Measurements from ENCODE around the gene FASN. TPM values are rescaled to one million over a fixed set of nuclear protein-coding genes. Genes with fewer than 3 reads are reported as not detected.

Gene FASN
- total and polyA plus RNA-seq, 2 of the 4 experiments (the other 2 are of a cell fraction) = 12.4 to 56.0 TPM

GRCh38 chr17:82103553-82104451 lies 5.8 kb upstream of the FASN start:
- Histone ChIP-seq H2BK5ac (ENCODE audit: low read depth, low read length, poor library complexity, severe bottlenecking) (no peak overlapping the region), H3K79me1 (ENCODE audit: low read depth in 1 of 2, low read length in 2 of 2) (peaks cover 0 to 18% of the 10 kb centered on the region in 2 experiments; a peak in 2 of 4 replicates), H2AFZ (replicated peaks; ENCODE audit: low read length, poor library complexity) (no peak overlapping the region), H3K56ac (ENCODE audit: extremely low read depth, insufficient read depth, low read length) (no peak overlapping the region), H3K4me2 (ENCODE audit: low read depth, low read length) (no peak overlapping the region), H4K8ac (ENCODE audit: low read depth in 2 of 2, low read length in 2 of 2) (no peak overlapping the region), H3K4me3 (ENCODE audit: insufficient read depth, low read depth, low read length) (no peak overlapping the region), H3K4me1 (ENCODE audit: control insufficient read depth, insufficient read depth, low read length) (peaks cover 21% of the 10 kb centered on the region), H3K18ac (ENCODE audit: low read depth, low read length) (no peak overlapping the region), H3K9me1 (ENCODE audit: insufficient read depth, low read length) (0 out of 2 replicates have a peak, but pooled peaks cover 5% of the 10 kb centered on the region), H3K27ac (ENCODE audit: insufficient read depth, low read length) (no peak overlapping the region), H4K20me1 (ENCODE audit: insufficient read depth, low read length) (no peaks in the 10 kb centered on the region), H4K91ac (ENCODE audit: insufficient read depth, low read depth, low read length) (no peak overlapping the region), H3K27me3 (ENCODE audit: control insufficient read depth, insufficient read depth, low read length) (no peaks in the 10 kb centered on the region), H3K4ac (ENCODE audit: low read depth, low read length) (no peak overlapping the region), H3K9me3 (ENCODE audit: control insufficient read depth, insufficient read depth, low read length) (no peaks in the 10 kb centered on the region), H3K36me3 (ENCODE audit: control insufficient read depth, insufficient read depth, low read length) (no peaks in the 10 kb centered on the region; the same call in 1 of the 2 replicates), H4K5ac (ENCODE audit: low read depth, low read length) (no peak overlapping the region), H2AK5ac (ENCODE audit: low read depth, low read length) (no peak overlapping the region), H2BK120ac (ENCODE audit: low read depth, low read length) (no peak overlapping the region), H3K9ac (ENCODE audit: low read depth, low read length) (no peak overlapping the region), H3K14ac (replicated peaks; ENCODE audit: low read depth, low read length) (no peak overlapping the region), H2BK15ac (ENCODE audit: low read depth, low read length) (no peak overlapping the region), H2BK20ac (ENCODE audit: low read depth, low read length) (no peak overlapping the region), H2AK9ac (replicated peaks; ENCODE audit: low read depth, low read length, poor library complexity) (peak overlapping the region; percentile 42), H3K23ac (ENCODE audit: low read depth, low read length) (no peak overlapping the region)
- WGBS, 2 experiments (ENCODE audit: extremely low coverage in 2 of 2, insufficient read length in 1 of 2) = 65% methylated on average over 8 of the region's 24 CpGs; no CpG with 5 or more reads in 1 of the 2 experiments
- no peak for TF ChIP-seq MXI1 (IDR thresholded peaks at IDR 0.05; ENCODE audit: borderline replicate concordance, low read depth, low read length)
- ChIA-PET CTCF (no interaction called here), POLR2A (ENCODE audit: unreplicated experiment) (no interaction called here)
- BruUV-seq (replicated peaks) = no TSS peak
- intact Hi-C loops (cut with micrococcal nuclease) = no loop called here
- dilution Hi-C loops (cut with HindIII; ENCODE audit: low sequenced_read_pairs, unreplicated experiment) = no loop called here
- in situ Hi-C loops (cut with MboI; ENCODE audit: low sequenced_read_pairs) = no loop called here
- no peak for DNase-seq
- ATAC-seq (ENCODE audit: low read depth) = no peak
